Parathyroid adenoma (tissue), 2 donors: Measurements from ENCODE around the gene ATN1.
"Not testable (repeated sequence)": the region's sequence is repeated elsewhere in the genome, so short reads cannot be mapped to it uniquely, and the experiment has no call there.

Experiments
- H2AFZ ChIP-seq: fragments of 300-600 bp; sonication (generic); one replicate; pipeline ENCODE4 v1.7.0; 2017; ENCODE audit warnings: antibody characterized with exemption, mild to moderate bottlenecking
- H3K27ac ChIP-seq: fragments of 300-600 bp; sonication (generic); one replicate; pipeline ENCODE4 v1.7.0; 2017
- H3K27me3 ChIP-seq: fragments of 300-600 bp; sonication (generic); one replicate; pipeline ENCODE4 v1.7.0; 2017; ENCODE audit warnings: low read length; ENCODE audit not compliant: control insufficient read depth, insufficient read depth
- H3K36me3 ChIP-seq: fragments of 300-600 bp; sonication (generic); one replicate; pipeline ENCODE4 v1.7.0; 2017; ENCODE audit warnings: low read length; ENCODE audit not compliant: control insufficient read depth, insufficient read depth
- H3K4me1 ChIP-seq: fragments of 300-600 bp; sonication (generic); one replicate; pipeline ENCODE4 v1.7.0; 2017; ENCODE audit warnings: control low read depth
- H3K4me2 ChIP-seq: fragments of 300-600 bp; sonication (generic); one replicate; pipeline ENCODE4 v1.7.0; 2017; ENCODE audit warnings: low read length
- H3K4me3 ChIP-seq: fragments of 300-600 bp; sonication (generic); one replicate; pipeline ENCODE4 v1.7.0; 2017; ENCODE audit warnings: low read depth, low read length
- H3K79me2 ChIP-seq: fragments of 300-600 bp; sonication (generic); one replicate; pipeline ENCODE4 v1.7.0; 2017; ENCODE audit warnings: control low read depth
- H3K9ac ChIP-seq: fragments of 300-600 bp; sonication (generic); one replicate; pipeline ENCODE4 v1.7.0; 2017; ENCODE audit warnings: mild to moderate bottlenecking
- H3K9me3 ChIP-seq: fragments of 300-600 bp; sonication (generic); one replicate; pipeline ENCODE4 v1.7.0; 2017; ENCODE audit warnings: low read length; ENCODE audit not compliant: control insufficient read depth
- CTCF ChIP-seq: fragments of 300-600 bp; sonication (generic); IDR thresholded peaks from one replicate; pipeline ENCODE4 v1.7.0; 2017; ENCODE audit warnings: antibody characterized with exemption, mild to moderate bottlenecking
- donor health status: primary hyperparathyroidism.

ATN1 gene

GRCh38 chr12:6887460-6887859 is 40.3 kb upstream of the ATN1 start:
- H3K79me2 ChIP-seq: no peaks in the 10 kb centered on the region
- no peak overlapping the region for H3K4me3 ChIP-seq
- no peaks in the 10 kb centered on the region for H3K9me3 ChIP-seq
- H3K9ac ChIP-seq: no peak overlapping the region
- no peak overlapping the region for H2AFZ ChIP-seq
- H3K36me3 ChIP-seq: no peaks in the 10 kb centered on the region
- H3K27me3 ChIP-seq: no peaks in the 10 kb centered on the region
- no peak for TF ChIP-seq CTCF
- H3K4me1 ChIP-seq: peaks cover 6% of the 10 kb centered on the region
- no peak overlapping the region for H3K27ac ChIP-seq
- no peak overlapping the region for H3K4me2 ChIP-seq

- no peak overlapping the region for H3K4me3 ChIP-seq
- no peaks in the 10 kb centered on the region for H3K9me3 ChIP-seq
- peaks cover 6% of the 10 kb centered on the region for H3K4me1 ChIP-seq
- no peak overlapping the region for H3K27ac ChIP-seq
- H3K27me3 ChIP-seq: no peaks in the 10 kb centered on the region
- no peak for TF ChIP-seq CTCF
- H3K79me2 ChIP-seq: no peaks in the 10 kb centered on the region
- no peak overlapping the region for H3K9ac ChIP-seq
- no peaks in the 10 kb centered on the region for H3K36me3 ChIP-seq
- no peak overlapping the region for H3K4me2 ChIP-seq
- no peak overlapping the region for H2AFZ ChIP-seq
These were observed 39.4 kb upstream of the ATN1 start for GRCh38 chr12:6888360-6888759.

GRCh38 chr12:6888794-6889193 is 39.0 kb upstream of the ATN1 start:
- H3K36me3 ChIP-seq, H3K4me1 ChIP-seq, H3K4me2 ChIP-seq, H3K27ac ChIP-seq, H3K4me3 ChIP-seq, H3K9me3 ChIP-seq, H3K9ac ChIP-seq, H2AFZ ChIP-seq, H3K27me3 ChIP-seq, H3K79me2 ChIP-seq: not testable (repeated sequence)

- H3K27ac ChIP-seq: peak overlapping the region; percentile 81
- peak overlapping the region; percentile 96 for H2AFZ ChIP-seq
- H3K36me3 ChIP-seq, H3K27me3 ChIP-seq, H3K9ac ChIP-seq, H3K4me1 ChIP-seq, H3K4me3 ChIP-seq, H3K79me2 ChIP-seq, H3K9me3 ChIP-seq: not testable (repeated sequence)
- H3K4me2 ChIP-seq: peak overlapping the region; percentile 78
These were observed 37.8 kb upstream of the ATN1 start for GRCh38 chr12:6889775-6890573.

- no peaks in the 10 kb centered on the region for H3K27me3 ChIP-seq
- H3K4me3 ChIP-seq: peak overlapping the region; percentile 62
- peak overlapping the region; percentile 81 for H3K27ac ChIP-seq
- TF ChIP-seq CTCF: peak; percentile 95
- peaks cover 6% of the 10 kb centered on the region for H3K4me1 ChIP-seq
- H3K79me2 ChIP-seq: no peaks in the 10 kb centered on the region
- peak overlapping the region; percentile 78 for H3K4me2 ChIP-seq
- no peaks in the 10 kb centered on the region for H3K9me3 ChIP-seq
- H3K36me3 ChIP-seq: no peaks in the 10 kb centered on the region
- peak overlapping the region; percentile 96 for H2AFZ ChIP-seq
- no peak overlapping the region for H3K9ac ChIP-seq
These were observed 36.7 kb upstream of the ATN1 start for GRCh38 chr12:6890789-6891645.
